ENCODE measurements around the gene NR6A1. TPM values are rescaled to one million over a fixed set of nuclear protein-coding genes. Genes with fewer than 3 reads are reported as not detected.

Gene NR6A1
- total and polyA plus RNA-seq, 9 donors = 0.29 to 1.7 (median 1.00) TPM

DNA sequence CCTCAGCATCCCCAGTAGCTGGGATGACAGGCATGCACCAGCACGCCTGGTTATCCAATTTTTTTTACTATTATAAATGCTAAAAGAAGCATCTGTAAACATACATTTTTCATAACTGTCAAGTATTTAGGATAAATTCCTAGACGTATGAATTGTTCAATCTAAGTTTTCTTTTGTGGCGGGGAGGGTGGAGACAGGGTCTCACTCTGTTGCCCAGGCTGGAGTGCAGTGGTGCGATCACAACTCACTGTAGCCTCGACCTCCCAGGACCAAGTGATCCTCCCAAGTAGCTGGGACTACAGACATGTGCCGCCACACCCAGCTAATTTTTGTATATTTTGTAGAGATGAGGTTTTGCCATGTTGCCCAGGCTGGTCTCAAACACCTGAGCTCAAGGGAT, 52.2 kb downstream of the NR6A1 start:
- Histone ChIP-seq H3K27ac (no peak overlapping the region), H3K9me3 (no peaks in the 10 kb centered on the region), H3K36me3 (no peaks in the 10 kb centered on the region), H3K27me3 (no peaks in the 10 kb centered on the region), H3K4me1 (ENCODE audit: insufficient read depth) (peaks cover 4% of the 10 kb centered on the region), H3K4me3 (no peak overlapping the region)
- intact Hi-C loops (cut with DNase I) = loop anchor here in 1 of 4 donors (10.0 kb wide), 1 partner anchor 104 kb away; no protein-coding TSS in a partner anchor
- WGBS, 3 donors = 89 to 94% (median 90%) methylated on average over 6 of the region's 6 CpGs
- TF ChIP-seq, protein P1, sequence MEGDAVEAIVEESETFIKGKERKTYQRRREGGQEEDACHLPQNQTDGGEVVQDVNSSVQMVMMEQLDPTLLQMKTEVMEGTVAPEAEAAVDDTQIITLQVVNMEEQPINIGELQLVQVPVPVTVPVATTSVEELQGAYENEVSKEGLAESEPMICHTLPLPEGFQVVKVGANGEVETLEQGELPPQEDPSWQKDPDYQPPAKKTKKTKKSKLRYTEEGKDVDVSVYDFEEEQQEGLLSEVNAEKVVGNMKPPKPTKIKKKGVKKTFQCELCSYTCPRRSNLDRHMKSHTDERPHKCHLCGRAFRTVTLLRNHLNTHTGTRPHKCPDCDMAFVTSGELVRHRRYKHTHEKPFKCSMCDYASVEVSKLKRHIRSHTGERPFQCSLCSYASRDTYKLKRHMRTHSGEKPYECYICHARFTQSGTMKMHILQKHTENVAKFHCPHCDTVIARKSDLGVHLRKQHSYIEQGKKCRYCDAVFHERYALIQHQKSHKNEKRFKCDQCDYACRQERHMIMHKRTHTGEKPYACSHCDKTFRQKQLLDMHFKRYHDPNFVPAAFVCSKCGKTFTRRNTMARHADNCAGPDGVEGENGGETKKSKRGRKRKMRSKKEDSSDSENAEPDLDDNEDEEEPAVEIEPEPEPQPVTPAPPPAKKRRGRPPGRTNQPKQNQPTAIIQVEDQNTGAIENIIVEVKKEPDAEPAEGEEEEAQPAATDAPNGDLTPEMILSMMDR (IDR thresholded peaks at IDR 0.05) = no peak
- no peak for TF ChIP-seq POLR2A (IDR thresholded peaks at IDR 0.05)
- TF ChIP-seq EP300 (IDR thresholded peaks at IDR 0.05) = no peak
- DNase-seq = no peak

GRCh38 chr9:124717597-124717996, 53.5 kb downstream of the NR6A1 start:
- WGBS, 3 donors = 92 to 95% (median 94%) methylated on average over 2 of the region's 2 CpGs
- intact Hi-C loops (cut with DNase I) = loop anchor here in 1 of 4 donors (10.0 kb wide), 1 partner anchor 103 kb away; no protein-coding TSS in a partner anchor
- TF ChIP-seq, protein P1 (IDR thresholded peaks at IDR 0.05) = no peak
- TF ChIP-seq EP300 (IDR thresholded peaks at IDR 0.05) = no peak
- no peak for TF ChIP-seq POLR2A (IDR thresholded peaks at IDR 0.05)
- Histone ChIP-seq H3K4me3 (no peak overlapping the region), H3K9me3 (no peaks in the 10 kb centered on the region), H3K27ac (no peak overlapping the region), H3K27me3 (no peaks in the 10 kb centered on the region), H3K36me3 (no peaks in the 10 kb centered on the region), H3K4me1 (ENCODE audit: insufficient read depth) (peaks cover 4% of the 10 kb centered on the region)
- DNase-seq = no peak

DNA sequence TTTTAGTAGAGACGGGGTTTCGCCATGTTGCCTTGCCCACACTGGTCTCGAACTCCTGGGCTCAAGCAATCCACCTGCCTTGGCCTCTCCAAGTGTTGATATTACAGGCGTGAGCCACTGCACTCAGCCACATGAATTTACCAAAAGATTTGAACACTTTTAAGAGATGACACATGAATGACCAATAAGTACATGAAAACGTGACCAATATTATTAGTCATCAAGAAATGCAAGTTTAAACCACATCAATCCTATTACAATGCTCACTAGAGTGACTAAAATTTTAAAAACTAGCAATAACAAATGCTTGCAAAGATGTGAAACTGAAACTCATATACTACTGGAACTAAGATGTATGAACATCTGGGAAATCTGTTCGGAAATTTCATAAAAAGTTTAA, 54.3 kb downstream of the NR6A1 start:
- intact Hi-C loops (cut with DNase I) = loop anchor here in 1 of 4 donors (10.0 kb wide), 1 partner anchor 102 kb away; no protein-coding TSS in a partner anchor

GRCh38 chr9:124710766-124711165, 60.3 kb downstream of the NR6A1 start:
- 88 to 91% (median 90%) methylated on average over 4 of the region's 4 CpGs for WGBS, 3 donors
- TF ChIP-seq POLR2A (IDR thresholded peaks at IDR 0.05) (no peak), EP300 (IDR thresholded peaks at IDR 0.05) (no peak)
- TF ChIP-seq, protein P1 (IDR thresholded peaks at IDR 0.05) = no peak
- no peaks in the 10 kb centered on the region for H3K36me3 ChIP-seq
- DNase-seq = no peak
- H3K4me3 ChIP-seq = no peak overlapping the region
- H3K27me3 ChIP-seq = no peaks in the 10 kb centered on the region
- no peaks in the 10 kb centered on the region for H3K4me1 ChIP-seq (ENCODE audit: insufficient read depth)
- no peak overlapping the region for H3K27ac ChIP-seq
- intact Hi-C loops (cut with DNase I) = loop anchor here in 3 of 4 donors (5.0 to 10.0 kb wide), 3 partner anchors 88 to 96 kb away; no protein-coding TSS in a partner anchor
- H3K9me3 ChIP-seq = no peaks in the 10 kb centered on the region

More for the DNA sequence above, 54.3 kb downstream of the NR6A1 start:
- no peak overlapping the region for H3K27ac ChIP-seq
- H3K27me3 ChIP-seq = no peaks in the 10 kb centered on the region
- DNase-seq = no peak
- peaks cover 4% of the 10 kb centered on the region for H3K4me1 ChIP-seq (ENCODE audit: insufficient read depth)
- 90 to 93% (median 93%) methylated on average over 6 of the region's 6 CpGs for WGBS, 3 donors
- no peak overlapping the region for H3K4me3 ChIP-seq
- no peaks in the 10 kb centered on the region for H3K36me3 ChIP-seq
- TF ChIP-seq POLR2A (IDR thresholded peaks at IDR 0.05) (no peak), EP300 (IDR thresholded peaks at IDR 0.05) (no peak)
- TF ChIP-seq, protein P1 (IDR thresholded peaks at IDR 0.05) = no peak
- no peaks in the 10 kb centered on the region for H3K9me3 ChIP-seq

Data from ovary (tissue), 9 donors.